Panc1 (cell line): ENCODE results near the gene TREX2. TPM values are rescaled to one million over a fixed set of nuclear protein-coding genes. Genes with fewer than 3 reads are reported as not detected.

Experiments used
- ATAC-seq: fragments of 200-7000 bp; cut with Tn5 transposase; 2 replicates; pipeline ENCODE4 v1.9.1; 2020; ENCODE audit warnings: mild to moderate bottlenecking, moderate library complexity
- BruUV-seq: library from RNA; stranded (reverse); fragments of 400-500 nt; replicated peaks from 2 replicates; lab custom pipeline; 2021; lab: Mats Ljungman, UMichigan
- CTCF ChIA-PET: fragments of 300-600 bp; sonication (Branson Sonifier 250); formaldehyde crosslinking; loops from one replicate; lab custom pipeline; 2022; ENCODE audit warnings: antibody characterized with exemption; lab: Charles Lee
- POLR2A ChIA-PET: fragments of 300-600 bp; sonication (Branson Sonifier 250); formaldehyde crosslinking; loops from one replicate; lab custom pipeline; 2022; ENCODE audit warnings: antibody characterized with exemption; lab: Charles Lee
- DNase-seq: peaks from one replicate; pipeline ENCODE4 v3.0.0-alpha.2; 2010; ENCODE audit warnings: low read depth, low spot score
- H3K27ac ChIP-seq: 2 replicates; pipeline ENCODE4 v1.5.1; 2011; ENCODE audit warnings: mild to moderate bottlenecking, low read length, inconsistent platforms
- H3K27me3 ChIP-seq: fragments of 200-500 bp; sonication (Bioruptor generic); 2 replicates; pipeline ENCODE4 v1.6.0; 2014; ENCODE audit warnings: low read length, inconsistent platforms; ENCODE audit not compliant: control insufficient read depth, insufficient read depth
- H3K36me3 ChIP-seq: fragments of 200-500 bp; sonication (Bioruptor generic); 2 replicates; pipeline ENCODE4 v1.5.1; 2014; ENCODE audit warnings: inconsistent platforms, mild to moderate bottlenecking, low read length, moderate library complexity; ENCODE audit not compliant: control insufficient read depth, insufficient read depth
- H3K4me1 ChIP-seq: 2 replicates; pipeline ENCODE4 v1.5.1; 2011; ENCODE audit warnings: inconsistent platforms, mild to moderate bottlenecking, low read length, moderate library complexity; ENCODE audit not compliant: control insufficient read depth, insufficient read depth
- H3K4me3 ChIP-seq, 2 experiments: 2 replicates each; pipeline ENCODE4 v1.5.1; 2011 to 2012; ENCODE audit warnings: low read depth in 2 of 2, low read length in 2 of 2, mild to moderate bottlenecking in 2 of 2, inconsistent platforms in 1 of 2, moderate library complexity in 1 of 2
- H3K9me3 ChIP-seq: fragments of 200-500 bp; sonication (Bioruptor generic); 2 replicates; pipeline ENCODE4 v1.5.1; 2014; ENCODE audit warnings: low read depth, mild to moderate bottlenecking, inconsistent platforms, low read length, moderate library complexity; ENCODE audit not compliant: control insufficient read depth, insufficient read depth
- CTCF ChIP-seq: fragments of 450-650 bp; IDR thresholded peaks from 2 replicates; pipeline ENCODE4 v1.5.1; 2017; ENCODE audit warnings: mild to moderate bottlenecking
- POLR2AphosphoS5 ChIP-seq: IDR thresholded peaks from 2 replicates; pipeline ENCODE4 v1.6.1; 2012; ENCODE audit warnings: mild to moderate bottlenecking, low read depth, low read length, moderate library complexity
- REST ChIP-seq, 2 experiments: IDR thresholded peaks; 2 replicates each; pipeline ENCODE4 v1.6.1; 2011 to 2012; ENCODE audit warnings: low read depth in 2 of 2, control low read depth in 1 of 2, low read length in 1 of 2, mild to moderate bottlenecking in 1 of 2, moderate library complexity in 1 of 2; ENCODE audit not compliant: insufficient read depth in 1 of 2
- SIN3A ChIP-seq: IDR thresholded peaks from 2 replicates; pipeline ENCODE4 v1.6.1; 2012; ENCODE audit warnings: low read depth, mild to moderate bottlenecking, low read length, moderate library complexity, borderline replicate concordance; ENCODE audit not compliant: insufficient read depth
- TCF7L2 ChIP-seq: IDR thresholded peaks from 2 replicates; pipeline ENCODE4 v1.6.1; 2011; ENCODE audit warnings: mild to moderate bottlenecking, low read depth, low read length, inconsistent platforms
- in situ Hi-C: cut with HindIII; loops from 2 replicates; pipeline ENCODE4 v1.10.0; 2016; ENCODE audit warnings: low sequenced_read_pairs, low pct_unique_long_range_greater_than_20kb
- intact Hi-C: fragments of 100-400 bp; cut with micrococcal nuclease; formaldehyde crosslinking; loops from one replicate; pipeline ENCODE4 v1.10.0; 2022; ENCODE audit not compliant: unreplicated experiment
- total RNA-seq: library from RNA; stranded (reverse); gene quantifications from one replicate; pipeline ENCODE4 v1.2.1, GENCODE V29; 2021; ENCODE audit not compliant: unreplicated experiment

TREX2 gene
- total RNA-seq, 1 experiment from 2014 or later: 2.4 TPM

DNA sequence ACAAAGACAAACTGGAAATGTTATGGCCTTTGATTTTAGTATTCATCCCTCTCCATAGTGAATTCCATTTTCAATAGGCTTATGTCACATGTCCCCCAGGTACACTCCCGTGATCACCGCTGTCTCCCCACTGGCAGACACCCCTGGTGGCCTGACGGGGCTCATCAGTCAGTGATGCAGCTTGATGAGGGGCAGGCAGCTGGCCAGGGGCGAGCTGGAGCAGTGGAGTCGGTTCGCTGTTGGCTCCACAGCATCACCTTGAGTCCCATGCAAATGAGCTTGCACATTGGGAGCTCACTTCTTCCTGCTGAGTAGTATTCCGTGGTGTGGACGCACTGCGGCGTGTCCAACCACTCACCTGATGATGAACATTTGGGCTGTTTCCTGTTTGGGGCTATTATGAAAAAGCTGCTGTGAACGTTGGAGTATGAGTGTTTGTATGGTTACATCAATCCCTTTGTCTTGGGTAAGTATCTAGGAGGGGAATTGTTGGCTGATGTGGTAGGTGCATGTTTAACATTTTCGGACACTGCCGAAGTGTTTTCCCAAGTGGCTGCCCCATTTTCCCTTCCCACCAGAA is 5.2 kb downstream of the TREX2 start:
- DNase-seq: no peak
- Histone ChIP-seq H3K9me3 (no peaks in the 10 kb centered on the region), H3K27ac (no peak overlapping the region), H3K4me3 (no peak overlapping the region), H3K36me3 (no peaks in the 10 kb centered on the region), H3K4me1 (no peaks in the 10 kb centered on the region), H3K27me3 (no peaks in the 10 kb centered on the region)
- no TSS peak for BruUV-seq
- in situ Hi-C loops: no loop called here
- intact Hi-C loops: no loop called here
- ATAC-seq: no peak
- POLR2A ChIA-PET: no interaction called here
- no peak for TF ChIP-seq TCF7L2
- no peak for TF ChIP-seq CTCF
- no peak for TF ChIP-seq SIN3A
- TF ChIP-seq REST (IDR thresholded peaks at IDR 0.05; ENCODE audit: insufficient read depth in 1 of 2, low read depth in 2 of 2, low read length in 1 of 2): no peak
- no peak for TF ChIP-seq POLR2AphosphoS5
- CTCF ChIA-PET: no interaction called here

DNA sequence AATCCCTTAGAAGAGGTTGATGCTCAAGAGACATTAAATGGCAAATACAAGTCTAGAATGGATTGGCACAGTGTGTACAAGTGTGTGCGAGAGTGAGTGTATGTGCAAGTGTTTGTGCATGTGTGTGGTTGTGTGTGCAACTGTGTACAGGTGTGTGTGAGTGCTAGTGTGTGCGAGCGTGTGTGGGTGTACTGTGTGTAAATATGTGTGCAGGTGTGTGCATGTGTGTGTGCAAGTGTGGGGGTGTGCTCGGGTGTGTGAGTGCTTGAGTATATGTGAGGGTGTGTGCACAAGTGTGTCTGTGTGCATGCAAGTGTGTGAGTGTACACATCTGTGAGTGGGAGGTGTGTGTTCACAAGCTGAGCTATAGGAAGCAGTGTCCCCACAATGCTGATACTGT is 5.9 kb downstream of the TREX2 start:
- Histone ChIP-seq H3K36me3 (no peaks in the 10 kb centered on the region), H3K4me3 (no peak overlapping the region), H3K4me1 (no peaks in the 10 kb centered on the region), H3K9me3 (no peaks in the 10 kb centered on the region), H3K27me3 (no peaks in the 10 kb centered on the region), H3K27ac (no peak overlapping the region)
- no peak for ATAC-seq
- in situ Hi-C loops: no loop called here
- no peak for DNase-seq
- no TSS peak for BruUV-seq
- intact Hi-C loops: loop anchor here (10.0 kb wide), 1 partner anchor 405 kb away; no protein-coding TSS in a partner anchor
- ChIA-PET POLR2A (no interaction called here), CTCF (no interaction called here)
- no peak for TF ChIP-seq CTCF
- TF ChIP-seq TCF7L2: no peak
- no peak for TF ChIP-seq POLR2AphosphoS5
- no peak for TF ChIP-seq SIN3A
- TF ChIP-seq REST (IDR thresholded peaks at IDR 0.05; ENCODE audit: insufficient read depth in 1 of 2, low read depth in 2 of 2, low read length in 1 of 2): no peak
